ENCODE measurements around the gene LHFPL3. TPM values are rescaled to one million over a fixed set of nuclear protein-coding genes. Genes with fewer than 3 reads are reported as not detected.

The LHFPL3 gene
- total RNA-seq, 2 experiments from 2014 or later: not detected

GRCh38 chr7:104414216-104414615, 85.8 kb downstream of the LHFPL3 start:
- Histone ChIP-seq H3K4me1 (ENCODE audit: insufficient read depth, low read length, poor library complexity, severe bottlenecking) (no peaks in the 10 kb centered on the region), H3K9me2 (ENCODE audit: insufficient read depth, low read length) (no peaks in the 10 kb centered on the region), H3K4me2 (ENCODE audit: low read length) (no peak overlapping the region), H4K20me1 (ENCODE audit: insufficient read depth, low read length) (no peaks in the 10 kb centered on the region), H3K27ac (ENCODE audit: low read depth, low read length, poor library complexity, severe bottlenecking) (no peak overlapping the region), H3K36me3 (ENCODE audit: insufficient read depth, low read length) (no peaks in the 10 kb centered on the region), H3K9me3 (ENCODE audit: low read length) (no peaks in the 10 kb centered on the region), H3K79me2 (ENCODE audit: insufficient read depth, low read depth, low read length) (no peaks in the 10 kb centered on the region), H2AFZ (ENCODE audit: low read length) (no peak overlapping the region), H3K4me3 (ENCODE audit: low read depth, low read length, poor library complexity, severe bottlenecking) (no peak overlapping the region)
- CTCF ChIA-PET (ENCODE audit: unreplicated experiment): no interaction called here
- POLR2A ChIA-PET: interaction anchor here (1.3 kb wide), 1 partner anchor 7 kb away, joined by 3 read pairs; no protein-coding TSS in a partner anchor
- DNase-seq (ENCODE audit: low spot score): no peak
- TF ChIP-seq EZH2phosphoT487 (IDR thresholded peaks at IDR 0.05; ENCODE audit: borderline replicate concordance, low read depth, low read length): no peak
- no peak for TF ChIP-seq CTCF (conservative IDR thresholded peaks at IDR 0.05; ENCODE audit: low read length)
- intact Hi-C loops (cut with micrococcal nuclease; ENCODE audit: unreplicated experiment): no loop called here
- BruUV-seq (replicated peaks): no TSS peak

- Histone ChIP-seq H2AFZ (ENCODE audit: low read length) (no peak overlapping the region), H3K4me3 (ENCODE audit: low read depth, low read length, poor library complexity, severe bottlenecking) (no peak overlapping the region), H3K9me3 (ENCODE audit: low read length) (no peaks in the 10 kb centered on the region), H4K20me1 (ENCODE audit: insufficient read depth, low read length) (no peaks in the 10 kb centered on the region), H3K79me2 (ENCODE audit: insufficient read depth, low read depth, low read length) (no peaks in the 10 kb centered on the region), H3K27ac (ENCODE audit: low read depth, low read length, poor library complexity, severe bottlenecking) (no peak overlapping the region), H3K4me2 (ENCODE audit: low read length) (no peak overlapping the region), H3K4me1 (ENCODE audit: insufficient read depth, low read length, poor library complexity, severe bottlenecking) (no peaks in the 10 kb centered on the region), H3K36me3 (ENCODE audit: insufficient read depth, low read length) (no peaks in the 10 kb centered on the region), H3K9me2 (ENCODE audit: insufficient read depth, low read length) (no peaks in the 10 kb centered on the region)
- no peak for DNase-seq (ENCODE audit: low spot score)
- ChIA-PET POLR2A (no interaction called here), CTCF (ENCODE audit: unreplicated experiment) (no interaction called here)
- TF ChIP-seq EZH2phosphoT487 (IDR thresholded peaks at IDR 0.05; ENCODE audit: borderline replicate concordance, low read depth, low read length): no peak
- peak; percentile 29; the same call in 1 of the 2 replicates for TF ChIP-seq CTCF (conservative IDR thresholded peaks at IDR 0.05; ENCODE audit: low read length)
- BruUV-seq (replicated peaks): no TSS peak
- intact Hi-C loops (cut with micrococcal nuclease; ENCODE audit: unreplicated experiment): no loop called here
Measured at GRCh38 chr7:104415700-104416099, 87.3 kb downstream of the LHFPL3 start.

DNA sequence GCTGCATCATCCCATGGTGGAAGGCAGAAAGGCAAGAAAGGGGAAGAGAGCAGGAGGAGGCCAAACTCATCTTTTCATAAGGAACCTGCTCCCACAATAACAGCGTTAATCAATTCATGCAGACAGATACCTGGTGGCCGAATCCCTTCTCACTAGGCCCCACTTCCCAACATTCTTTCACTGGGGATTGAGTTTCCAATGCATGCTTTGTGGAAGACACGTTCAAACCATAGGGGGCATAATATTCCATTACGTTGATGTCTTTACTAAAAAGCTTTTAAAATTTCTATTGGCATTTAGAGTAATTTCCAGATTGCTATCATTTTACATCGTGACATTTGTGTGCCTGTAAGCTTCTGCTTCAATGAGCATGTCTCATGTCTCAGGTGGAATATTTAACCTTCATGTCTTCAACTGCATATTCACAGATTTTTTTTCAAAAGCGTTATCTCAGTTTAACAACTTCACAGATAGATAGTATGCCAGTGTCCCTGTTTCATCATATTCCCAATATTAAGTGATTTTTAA, 88.5 kb downstream of the LHFPL3 start:
- no peak overlapping the region for H3K4me3 ChIP-seq (ENCODE audit: low read depth, low read length, poor library complexity, severe bottlenecking)
- H2AFZ ChIP-seq (ENCODE audit: low read length): no peak overlapping the region
- no peak overlapping the region for H3K4me2 ChIP-seq (ENCODE audit: low read length)
- no peaks in the 10 kb centered on the region for H3K9me3 ChIP-seq (ENCODE audit: low read length)
- ChIA-PET POLR2A (no interaction called here), CTCF (ENCODE audit: unreplicated experiment) (no interaction called here)
- H3K27ac ChIP-seq (ENCODE audit: low read depth, low read length, poor library complexity, severe bottlenecking): no peak overlapping the region
- TF ChIP-seq EZH2phosphoT487 (IDR thresholded peaks at IDR 0.05; ENCODE audit: borderline replicate concordance, low read depth, low read length) (no peak), CTCF (conservative IDR thresholded peaks at IDR 0.05; ENCODE audit: low read length) (no peak)
- H3K79me2 ChIP-seq (ENCODE audit: insufficient read depth, low read depth, low read length): no peaks in the 10 kb centered on the region
- no peaks in the 10 kb centered on the region for H3K36me3 ChIP-seq (ENCODE audit: insufficient read depth, low read length)
- intact Hi-C loops (cut with micrococcal nuclease; ENCODE audit: unreplicated experiment): no loop called here
- DNase-seq (ENCODE audit: low spot score): no peak
- H3K4me1 ChIP-seq (ENCODE audit: insufficient read depth, low read length, poor library complexity, severe bottlenecking): no peaks in the 10 kb centered on the region
- H3K9me2 ChIP-seq (ENCODE audit: insufficient read depth, low read length): no peaks in the 10 kb centered on the region
- no TSS peak for BruUV-seq (replicated peaks)
- H4K20me1 ChIP-seq (ENCODE audit: insufficient read depth, low read length): no peaks in the 10 kb centered on the region

Data from OCI-LY7 (cell line).